ENCODE data around the gene GON7.
"Not testable (repeated sequence)": the region's sequence is repeated elsewhere in the genome, so short reads cannot be mapped to it uniquely, and the experiment has no call there.

The GON7 gene

GRCh38 chr14:93206793-93207467 is at the start of gene GON7, which contains the start of gene UBR7:
GON7 (minus strand) TSS chr14:93207065; CDS start chr14:93207037, 28 bp downstream.
UBR7 (plus strand) TSS chr14:93207256; CDS start chr14:93207292, 36 bp downstream.
- peak; percentile 77 to 88 for DNase-seq (ENCODE audit: low read depth in 2 of 2)

GRCh38 chr14:93249128-93249831 is 42.4 kb upstream of the GON7 start:
- no peak for DNase-seq (ENCODE audit: low read depth in 2 of 2)

GRCh38 chr14:93246534-93246933 is 39.7 kb upstream of the GON7 start:
- no peak for DNase-seq (ENCODE audit: low read depth in 2 of 2)

- DNase-seq (ENCODE audit: low read depth in 2 of 2): no peak
Observed at GRCh38 chr14:93245764-93246420, 39.0 kb upstream of the GON7 start.

GRCh38 chr14:93240678-93241000 is 33.8 kb upstream of the GON7 start:
- DNase-seq (ENCODE audit: low read depth in 2 of 2): no peak

- DNase-seq (ENCODE audit: low read depth in 2 of 2): no peak
Observed at GRCh38 chr14:93239869-93240677, 33.2 kb upstream of the GON7 start.

- DNase-seq (ENCODE audit: low read depth in 2 of 2): no peak
Observed at GRCh38 chr14:93234798-93235197, 27.9 kb upstream of the GON7 start.

- not testable (repeated sequence) for DNase-seq (ENCODE audit: low read depth in 2 of 2)
Observed at GRCh38 chr14:93233078-93233477, 26.2 kb upstream of the GON7 start.

- DNase-seq (ENCODE audit: low read depth in 2 of 2): no peak
Observed at GRCh38 chr14:93232159-93232558, 25.3 kb upstream of the GON7 start.

- DNase-seq (ENCODE audit: low read depth in 2 of 2): no peak
Observed at GRCh38 chr14:93231129-93231979, 24.5 kb upstream of the GON7 start.

GRCh38 chr14:93230539-93230938 is 23.7 kb upstream of the GON7 start:
- DNase-seq (ENCODE audit: low read depth in 2 of 2): no peak

GRCh38 chr14:93228550-93228949 is 21.7 kb upstream of the GON7 start:
- DNase-seq (ENCODE audit: low read depth in 2 of 2): no peak

GRCh38 chr14:93223565-93223964 is 16.7 kb upstream of the GON7 start:
- no peak for DNase-seq (ENCODE audit: low read depth in 2 of 2)

GRCh38 chr14:93220509-93220908 is 13.6 kb upstream of the GON7 start:
- no peak for DNase-seq (ENCODE audit: low read depth in 2 of 2)

GRCh38 chr14:93219103-93219726 is 12.3 kb upstream of the GON7 start:
- DNase-seq (ENCODE audit: low read depth in 2 of 2): no peak

- DNase-seq (ENCODE audit: low read depth in 2 of 2): no peak
Observed at GRCh38 chr14:93214598-93214997, 7.7 kb upstream of the GON7 start.

- no peak for DNase-seq (ENCODE audit: low read depth in 2 of 2)
Observed at GRCh38 chr14:93212432-93212831, 5.6 kb upstream of the GON7 start.

GRCh38 chr14:93207468-93208308 is 823 bp upstream of the GON7 start:
- no peak for DNase-seq (ENCODE audit: low read depth in 2 of 2)

GRCh38 chr14:93201155-93201704 is 5.6 kb downstream of the GON7 start:
- DNase-seq (ENCODE audit: low read depth in 2 of 2): no peak
